Activated CD8-positive, alpha-beta memory T cell treated with anti-CD3 and anti-CD28 coated beads, Interleukin-2, amount 50 U/mL, for 1 hour (primary cell): ENCODE measurements around the gene ADSS1.

Experiments
- DNase-seq: peaks from one replicate; pipeline ENCODE4 v3.0.0-alpha.2; 2020; ENCODE audit errors: extremely low read depth

ADSS1 gene

GRCh38 chr14:104734051-104734587 is 10.1 kb downstream of the ADSS1 start:
- DNase-seq, result no peak

DNA sequence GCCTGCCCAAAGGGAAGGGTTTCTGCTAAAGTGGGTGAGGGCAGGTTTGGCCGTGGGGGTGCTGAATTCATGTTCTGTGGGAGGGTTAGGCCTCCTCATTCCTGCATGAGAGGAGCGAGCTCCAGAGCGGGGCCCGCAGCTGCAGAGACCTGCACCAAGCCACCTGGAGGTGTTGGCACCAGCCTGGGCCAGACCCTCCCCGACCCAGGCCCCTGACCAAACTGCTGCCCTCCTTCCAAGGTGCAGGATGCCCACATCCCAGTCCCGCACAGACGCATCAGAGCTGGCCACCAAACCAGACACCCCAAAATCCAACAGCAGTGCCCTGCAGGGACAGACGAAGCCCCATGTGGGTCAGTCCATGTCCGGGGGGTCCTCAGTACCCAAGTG is 10.6 kb downstream of the ADSS1 start:
- no peak for DNase-seq

DNA sequence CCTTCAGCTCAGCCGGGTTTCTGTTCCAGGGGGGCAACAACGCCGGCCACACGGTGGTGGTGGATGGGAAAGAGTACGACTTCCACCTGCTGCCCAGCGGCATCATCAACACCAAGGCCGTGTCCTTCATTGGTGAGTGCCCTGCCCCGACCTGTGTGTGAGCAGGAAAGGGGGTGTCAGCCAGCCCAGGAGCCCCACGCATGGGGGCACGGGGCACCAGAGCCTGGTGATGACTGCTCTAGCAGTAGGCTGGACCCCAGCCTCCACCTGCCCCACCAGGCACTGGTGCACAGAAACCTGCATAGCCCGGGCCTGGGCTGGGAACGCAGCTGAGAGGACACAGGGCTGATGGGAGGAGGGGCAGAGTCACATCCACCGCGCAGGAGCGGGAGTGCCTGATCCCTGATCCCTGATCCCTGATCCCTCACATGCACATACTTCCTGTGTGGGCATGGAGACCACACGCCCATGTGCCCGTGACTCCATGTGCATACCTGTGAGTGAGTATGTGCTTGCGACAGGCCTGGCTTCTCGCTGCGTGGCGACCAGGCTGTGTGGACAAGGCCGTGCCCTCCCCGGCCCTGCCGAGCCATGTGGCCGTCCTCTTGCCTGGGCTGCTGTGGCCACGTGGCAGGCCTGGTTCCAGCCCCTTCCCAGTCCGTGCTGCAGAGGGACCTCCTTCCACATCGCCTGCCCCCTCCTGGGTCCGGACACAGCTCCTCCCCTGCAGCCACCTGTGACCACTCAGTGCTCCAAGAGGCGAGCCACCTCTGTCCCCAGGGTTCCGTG is 11.2 kb downstream of the ADSS1 start:
- no peak for DNase-seq

DNA sequence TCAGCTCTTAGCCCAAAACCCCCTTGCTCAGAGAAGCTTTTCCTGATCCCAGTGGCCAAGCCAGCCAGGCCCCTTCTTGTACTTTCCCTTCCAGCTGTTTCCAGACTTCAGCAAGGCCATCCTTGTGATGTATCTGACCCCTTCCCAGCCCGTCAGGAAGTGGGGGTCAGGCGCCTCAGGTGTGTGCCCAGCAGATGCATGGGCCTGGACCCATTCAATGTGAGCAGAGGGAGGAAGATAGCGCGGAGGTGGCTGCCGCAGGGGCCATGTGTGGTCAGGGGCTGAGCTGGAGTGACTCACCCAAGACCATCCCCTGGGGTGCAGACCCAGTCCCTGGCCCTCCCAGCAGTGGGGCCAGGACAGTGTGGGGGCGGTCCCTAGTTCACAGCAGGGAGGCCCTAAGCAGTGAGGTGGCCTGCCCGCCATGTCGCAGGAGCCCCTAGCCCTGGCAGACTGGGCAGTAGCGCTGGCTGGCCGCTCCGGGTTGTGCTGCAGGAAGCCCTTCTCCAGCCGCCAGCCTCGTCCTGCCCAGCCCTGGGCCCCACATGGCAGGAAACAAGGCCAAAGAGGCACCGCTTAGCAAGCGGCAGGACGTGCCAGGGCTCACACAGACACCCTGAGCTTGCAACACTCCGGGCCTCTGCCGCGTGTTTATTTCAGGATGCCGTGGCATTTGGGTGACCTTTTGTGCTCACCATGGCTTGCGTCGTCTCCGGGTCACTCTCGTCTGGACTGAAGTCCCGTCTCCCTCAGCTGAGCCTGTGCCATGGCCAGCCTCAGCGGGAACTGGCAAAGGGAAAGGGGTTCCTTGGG is 12.0 kb downstream of the ADSS1 start:
- no peak for DNase-seq

GRCh38 chr14:104738375-104739019 is 14.5 kb downstream of the ADSS1 start:
- DNase-seq, result no peak

- DNase-seq, result no peak
Measured at GRCh38 chr14:104739026-104739425, 15.0 kb downstream of the ADSS1 start.

DNA sequence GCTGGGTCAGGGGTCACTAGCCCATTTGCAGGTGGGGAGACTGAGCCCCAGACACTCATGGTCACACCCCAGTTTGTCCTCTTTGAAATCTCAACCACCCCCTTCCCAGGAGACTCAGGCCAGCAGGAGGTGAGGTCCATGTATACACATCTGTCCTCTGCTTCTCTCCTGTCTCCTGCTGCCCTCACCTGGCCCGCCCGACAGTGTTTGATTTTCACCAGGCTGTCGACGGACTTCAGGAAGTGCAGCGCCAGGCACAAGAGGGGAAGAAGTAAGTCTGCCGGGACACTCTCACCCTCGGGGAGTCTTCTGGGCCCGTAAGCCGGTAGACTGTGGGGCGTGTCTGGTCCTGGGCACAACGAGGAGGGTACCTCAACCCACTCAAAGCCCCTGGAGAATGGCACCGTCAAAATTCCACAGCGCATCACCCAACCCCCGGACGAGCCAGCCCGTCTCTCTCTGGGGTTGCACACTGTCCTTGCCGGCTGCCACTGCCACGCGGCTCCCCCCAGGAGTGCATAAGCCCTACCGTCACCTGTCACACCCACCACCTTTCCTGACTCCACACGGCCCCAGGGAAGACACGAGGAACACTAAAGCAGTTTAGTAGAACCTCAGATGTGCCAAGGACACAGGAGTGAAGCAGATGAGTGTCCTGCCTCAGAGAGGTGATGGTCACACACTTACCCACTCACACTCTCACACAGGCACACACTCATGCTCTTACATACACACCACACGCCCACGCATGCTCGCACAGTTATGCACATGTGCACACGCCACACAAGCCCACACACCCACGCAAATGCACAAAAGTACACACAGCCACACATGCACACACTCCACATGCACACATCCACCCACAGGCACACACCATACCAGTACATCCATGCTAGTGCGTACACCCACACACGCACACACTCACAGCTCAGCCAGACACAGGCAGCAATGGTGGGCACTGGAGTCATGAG is 15.8 kb downstream of the ADSS1 start:
- DNase-seq, result no peak

DNA sequence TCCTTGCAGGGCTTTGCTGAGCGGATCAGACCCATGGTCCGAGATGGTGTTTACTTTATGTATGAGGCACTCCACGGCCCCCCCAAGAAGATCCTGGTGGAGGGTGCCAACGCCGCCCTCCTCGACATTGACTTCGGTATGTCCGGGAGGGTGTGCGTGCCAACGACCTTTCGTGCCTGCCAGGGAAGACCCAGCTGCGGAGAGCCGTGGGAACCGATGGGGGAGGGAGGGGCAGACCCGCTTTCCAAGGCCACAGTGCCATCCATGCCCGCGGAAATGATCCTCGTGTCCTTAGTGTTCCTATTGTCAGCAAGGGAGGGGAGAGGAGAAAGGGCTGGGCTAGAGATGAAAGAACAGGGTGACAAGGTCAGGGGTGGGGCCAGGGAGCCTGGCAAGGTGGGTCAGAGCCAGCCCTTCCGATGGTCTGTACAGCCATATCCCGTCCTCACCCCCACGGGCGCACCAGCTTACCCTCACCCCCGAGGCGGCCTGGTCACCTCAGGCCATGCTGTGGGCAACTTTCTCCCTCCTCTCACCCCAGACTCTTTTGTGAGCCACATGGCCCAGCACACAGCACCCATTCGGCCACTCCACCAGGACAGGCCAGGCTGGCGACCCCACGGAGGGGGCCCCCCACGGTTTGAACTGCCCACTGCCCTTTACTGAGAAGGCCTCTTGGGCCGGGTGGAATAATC is 17.2 kb downstream of the ADSS1 start:
- no peak for DNase-seq

- no peak for DNase-seq
Measured at GRCh38 chr14:104741803-104742251, 17.8 kb downstream of the ADSS1 start.

DNA sequence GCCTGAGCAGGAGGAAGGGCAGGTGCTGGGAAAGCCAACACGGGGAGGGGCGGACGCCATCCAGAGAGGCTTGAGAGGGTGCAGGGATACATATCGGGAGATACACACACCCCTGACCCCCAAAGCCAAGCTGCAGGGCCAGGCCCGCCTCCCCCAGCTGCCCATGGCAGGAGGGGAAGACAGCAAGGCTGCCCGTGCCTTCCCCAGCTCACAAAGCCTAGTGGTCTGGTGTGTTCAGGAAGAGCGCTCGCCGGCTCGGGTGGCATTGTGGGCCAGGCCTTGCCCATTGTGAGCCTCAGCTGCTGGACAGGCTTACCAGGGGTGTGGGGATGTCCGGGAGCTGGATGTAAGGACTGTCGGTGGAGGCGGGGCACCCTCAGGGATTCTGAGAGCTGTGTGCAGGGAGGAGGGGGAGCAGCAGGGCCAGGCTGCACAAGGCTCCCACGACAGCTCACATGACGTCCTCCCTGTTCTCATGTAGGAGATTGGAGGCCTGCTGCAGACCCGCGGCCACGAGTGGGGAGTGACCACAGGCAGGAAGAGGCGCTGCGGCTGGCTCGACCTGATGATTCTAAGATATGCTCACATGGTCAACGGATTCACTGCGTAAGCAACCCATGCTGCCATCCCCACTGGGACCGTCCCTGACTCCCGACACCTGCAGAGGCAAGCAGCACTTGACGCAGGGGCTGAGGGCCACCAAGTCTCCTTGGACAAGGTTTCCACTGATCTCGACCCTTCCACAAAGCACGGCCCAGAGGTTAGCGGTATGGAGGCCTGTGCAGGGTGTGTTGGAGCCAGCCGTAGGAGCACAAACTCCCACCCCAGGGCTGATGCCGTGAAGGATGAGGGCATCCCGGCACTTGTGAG is 18.8 kb downstream of the ADSS1 start:
- DNase-seq, result no peak

GRCh38 chr14:104743461-104744380 is 19.7 kb downstream of the ADSS1 start:
- no peak for DNase-seq

- DNase-seq, result no peak
Measured at GRCh38 chr14:104744484-104744883, 20.5 kb downstream of the ADSS1 start.

GRCh38 chr14:104745431-104745830 is 21.4 kb downstream of the ADSS1 start:
- no peak for DNase-seq

DNA sequence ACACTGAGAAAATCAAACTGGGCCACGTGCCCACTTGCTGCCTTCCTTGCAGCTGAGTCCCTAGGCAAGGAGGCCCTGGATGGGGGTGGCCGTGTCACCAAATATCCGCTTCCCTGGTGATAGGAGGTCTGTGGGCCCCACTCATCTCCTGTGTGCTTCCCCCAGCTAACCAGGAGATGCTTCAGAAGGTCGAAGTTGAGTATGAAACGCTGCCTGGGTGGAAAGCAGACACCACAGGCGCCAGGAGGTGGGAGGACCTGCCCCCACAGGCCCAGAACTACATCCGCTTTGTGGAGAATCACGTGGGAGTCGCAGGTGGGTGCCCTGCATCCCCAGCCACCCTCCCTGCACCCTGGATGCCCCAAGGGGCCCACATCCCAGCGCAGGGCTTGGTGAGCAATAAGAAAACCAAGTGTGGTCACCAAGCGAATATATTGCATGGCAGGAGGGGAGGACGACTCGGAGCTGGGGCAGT is 22.1 kb downstream of the ADSS1 start:
- DNase-seq, result no peak

DNA sequence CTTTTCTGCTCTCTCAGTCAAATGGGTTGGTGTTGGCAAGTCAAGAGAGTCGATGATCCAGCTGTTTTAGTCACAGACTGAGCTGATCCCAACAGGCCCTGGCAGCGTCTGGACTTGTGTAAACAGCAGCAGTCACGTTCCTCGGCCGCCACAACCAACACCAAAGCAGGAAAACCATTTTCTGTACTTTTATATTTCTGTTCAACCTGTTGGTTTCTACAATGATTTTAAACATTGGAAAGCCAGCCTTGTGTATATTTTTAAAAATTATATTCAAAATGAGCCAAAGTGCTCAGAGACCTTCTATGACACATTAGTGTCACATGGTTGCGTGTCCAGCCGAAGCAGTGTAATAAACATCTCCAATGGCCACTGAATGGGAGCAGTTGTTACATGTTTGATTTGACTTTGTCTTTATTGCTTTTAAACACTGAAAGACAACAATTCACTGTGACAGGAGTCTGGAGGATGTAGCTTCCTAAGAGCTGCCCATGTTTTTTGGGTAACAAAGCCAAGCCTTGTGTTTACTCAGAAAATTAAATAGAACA is 23.0 kb downstream of the ADSS1 start:
- no peak for DNase-seq

DNA sequence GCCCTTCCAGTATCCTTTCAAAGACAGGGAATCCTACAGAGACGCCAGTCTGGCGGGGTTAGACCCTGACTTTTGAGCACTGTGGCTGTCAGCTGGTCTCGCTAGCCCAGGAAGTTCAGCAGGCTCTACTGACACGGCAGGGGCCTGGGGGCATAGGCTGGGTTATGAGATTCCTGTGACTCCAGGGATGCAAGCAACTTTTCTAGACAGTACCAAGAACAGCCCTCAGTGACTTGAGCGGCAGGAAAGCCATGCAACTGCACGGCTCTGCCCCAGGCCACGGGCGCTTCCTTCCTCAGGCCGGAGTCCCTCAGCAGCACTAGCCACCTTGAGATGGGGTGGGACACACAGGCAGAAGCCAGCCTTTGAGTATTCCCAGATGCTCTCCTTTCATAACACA is 23.8 kb downstream of the ADSS1 start:
- DNase-seq, result no peak

DNA sequence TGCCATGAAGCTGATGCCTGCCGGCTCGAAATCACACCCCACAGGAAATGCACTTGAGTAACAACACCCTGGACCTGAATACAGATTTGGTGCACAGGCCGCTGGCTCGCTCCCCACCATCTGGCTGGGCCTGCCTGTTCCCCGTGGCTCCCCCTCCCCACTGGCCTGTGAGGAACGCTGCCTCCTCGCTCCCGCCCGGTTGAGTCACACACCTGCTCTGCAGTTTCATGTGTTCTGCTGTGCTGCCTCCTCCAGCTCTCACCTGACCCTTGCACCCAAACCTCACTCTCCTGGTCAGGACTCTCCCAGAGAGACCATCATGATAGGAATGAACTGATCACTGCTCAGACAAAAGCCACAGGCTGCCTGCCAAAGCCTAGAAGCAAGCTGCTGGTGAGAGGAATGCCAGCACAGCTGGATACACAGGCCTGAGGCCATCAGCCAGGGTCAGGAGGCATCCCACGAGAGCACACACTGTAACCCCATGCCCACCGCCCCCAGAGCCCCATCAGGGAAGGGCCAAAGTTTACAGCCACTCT is 25.2 kb downstream of the ADSS1 start:
- DNase-seq, result no peak
